ENCODE data around the gene PRSS21. TPM values are rescaled to one million over a fixed set of nuclear protein-coding genes. Genes with fewer than 3 reads are reported as not detected.

PRSS21 gene
- total RNA-seq, 1 donor from 2014 or later, result not detected

DNA sequence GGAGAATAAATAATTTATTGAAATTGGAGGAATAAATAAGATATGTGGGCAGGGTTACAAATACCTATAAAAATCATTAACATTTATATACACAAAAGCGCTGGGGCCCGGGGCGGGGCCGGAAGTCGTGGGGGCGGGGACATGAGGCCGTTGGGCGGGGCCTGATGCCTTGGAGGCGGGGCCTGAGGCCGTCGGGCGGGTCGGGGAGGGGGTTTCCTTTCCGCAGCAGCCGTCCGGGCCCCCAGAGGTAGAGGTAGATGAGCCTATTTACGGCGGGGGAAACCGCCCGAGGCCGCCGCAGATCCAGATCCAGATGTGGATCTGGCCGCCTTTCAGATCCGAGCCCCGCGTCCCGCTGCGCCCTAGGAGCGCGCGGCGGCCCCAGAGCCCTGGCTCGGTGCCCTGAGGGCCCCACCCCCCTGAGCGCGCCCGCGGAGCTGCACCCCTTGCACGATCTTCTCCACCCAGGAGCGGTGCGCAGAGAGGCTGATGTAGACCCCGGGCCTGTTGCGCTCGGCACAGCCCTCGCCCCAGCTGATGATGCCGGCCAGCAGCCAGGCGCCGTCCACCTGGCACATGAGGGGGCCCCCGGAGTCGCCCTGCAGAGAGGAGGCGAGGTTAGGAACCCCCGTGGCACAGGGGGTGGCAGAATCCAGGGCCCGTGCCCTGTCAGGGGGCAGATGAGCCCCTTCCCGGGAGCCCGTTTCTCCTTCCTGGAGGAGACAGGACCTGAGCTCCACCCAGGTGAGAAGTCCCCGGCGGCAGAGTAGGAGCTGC is 35.9 kb downstream of the PRSS21 start:
- no peak overlapping the region for H3K4me3 Mint-ChIP-seq (ENCODE audit: low read depth)
- DNase-seq (ENCODE audit: low spot score, unreplicated experiment), result no peak
- H3K36me3 Mint-ChIP-seq (ENCODE audit: insufficient read depth), result peaks cover 11% of the 10 kb centered on the region
- H3K9me3 Mint-ChIP-seq (ENCODE audit: low read depth), result peaks cover 7% of the 10 kb centered on the region
- H3K4me1 Mint-ChIP-seq (ENCODE audit: low read depth), result peaks cover 2% of the 10 kb centered on the region
- no peak overlapping the region for H3K27ac Mint-ChIP-seq
- H3K27me3 Mint-ChIP-seq, result peaks cover 6% of the 10 kb centered on the region
- TF ChIP-seq, protein P1, sequence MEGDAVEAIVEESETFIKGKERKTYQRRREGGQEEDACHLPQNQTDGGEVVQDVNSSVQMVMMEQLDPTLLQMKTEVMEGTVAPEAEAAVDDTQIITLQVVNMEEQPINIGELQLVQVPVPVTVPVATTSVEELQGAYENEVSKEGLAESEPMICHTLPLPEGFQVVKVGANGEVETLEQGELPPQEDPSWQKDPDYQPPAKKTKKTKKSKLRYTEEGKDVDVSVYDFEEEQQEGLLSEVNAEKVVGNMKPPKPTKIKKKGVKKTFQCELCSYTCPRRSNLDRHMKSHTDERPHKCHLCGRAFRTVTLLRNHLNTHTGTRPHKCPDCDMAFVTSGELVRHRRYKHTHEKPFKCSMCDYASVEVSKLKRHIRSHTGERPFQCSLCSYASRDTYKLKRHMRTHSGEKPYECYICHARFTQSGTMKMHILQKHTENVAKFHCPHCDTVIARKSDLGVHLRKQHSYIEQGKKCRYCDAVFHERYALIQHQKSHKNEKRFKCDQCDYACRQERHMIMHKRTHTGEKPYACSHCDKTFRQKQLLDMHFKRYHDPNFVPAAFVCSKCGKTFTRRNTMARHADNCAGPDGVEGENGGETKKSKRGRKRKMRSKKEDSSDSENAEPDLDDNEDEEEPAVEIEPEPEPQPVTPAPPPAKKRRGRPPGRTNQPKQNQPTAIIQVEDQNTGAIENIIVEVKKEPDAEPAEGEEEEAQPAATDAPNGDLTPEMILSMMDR (IDR thresholded peaks at IDR 0.05; ENCODE audit: unreplicated experiment), result no peak

DNA sequence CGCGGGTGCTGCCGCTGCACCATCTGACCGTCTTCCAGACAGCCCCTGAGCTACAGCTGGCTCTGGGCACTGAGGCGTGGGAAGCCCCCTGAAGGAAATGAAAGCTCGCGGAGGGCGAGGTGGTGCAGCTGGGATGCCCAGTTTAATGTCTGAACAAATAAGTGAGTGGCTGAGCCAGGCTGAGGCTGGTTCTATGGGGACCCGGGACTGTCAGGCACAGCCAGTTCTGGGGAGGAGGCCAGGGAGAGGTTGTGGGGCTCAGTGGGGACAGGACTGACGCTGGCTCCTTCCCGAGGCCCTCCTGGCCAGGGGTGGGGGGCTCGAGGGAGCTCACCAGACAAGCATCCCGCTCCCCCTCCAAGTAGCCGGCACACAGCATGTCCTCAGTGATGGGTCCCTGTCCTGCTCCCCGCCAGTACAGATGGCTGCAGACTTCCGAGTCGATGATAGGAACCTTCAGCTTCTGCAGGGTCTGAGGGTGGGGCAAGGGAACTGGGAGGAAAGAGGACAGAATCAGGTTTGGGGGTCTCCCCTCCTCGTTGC is 36.6 kb downstream of the PRSS21 start:
- TF ChIP-seq, protein P1 (IDR thresholded peaks at IDR 0.05; ENCODE audit: unreplicated experiment), result no peak
- Mint-ChIP-seq H3K9me3 (ENCODE audit: low read depth) (peaks cover 7% of the 10 kb centered on the region), H3K27ac (no peak overlapping the region), H3K36me3 (ENCODE audit: insufficient read depth) (peaks cover 11% of the 10 kb centered on the region), H3K4me3 (ENCODE audit: low read depth) (no peak overlapping the region), H3K4me1 (ENCODE audit: low read depth) (peaks cover 2% of the 10 kb centered on the region), H3K27me3 (peaks cover 6% of the 10 kb centered on the region)
- no peak for DNase-seq (ENCODE audit: low spot score, unreplicated experiment)

DNA sequence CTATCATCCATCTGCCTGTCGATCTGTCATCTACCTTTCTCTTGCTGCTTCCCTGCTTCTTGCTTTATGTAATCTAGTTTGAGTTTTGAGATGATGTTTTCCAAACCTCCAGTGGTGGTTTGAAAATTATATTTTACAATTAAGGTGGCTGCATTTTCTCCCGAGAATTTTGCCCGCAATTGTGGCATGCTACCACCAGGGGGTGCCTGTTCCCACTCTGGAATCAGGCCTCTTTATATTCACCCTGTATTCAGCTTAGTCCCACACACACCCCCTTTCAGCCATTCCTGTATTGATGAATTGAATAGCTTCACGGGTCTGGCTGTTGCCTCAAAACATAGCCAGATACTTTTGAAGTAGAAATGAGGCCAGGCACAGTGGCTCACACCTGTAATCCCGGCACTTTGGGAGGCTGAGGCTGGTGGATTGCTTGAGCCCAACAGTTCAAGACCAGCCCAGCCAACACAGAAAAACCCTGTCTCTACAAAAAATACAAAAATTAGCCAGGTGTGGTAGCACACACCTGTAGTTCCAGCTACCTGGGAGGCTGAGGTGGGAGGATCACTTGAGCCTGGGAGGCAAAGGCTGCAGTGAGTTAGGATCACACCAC is 37.8 kb downstream of the PRSS21 start:
- H3K4me3 Mint-ChIP-seq (ENCODE audit: low read depth), result no peak overlapping the region
- peaks cover 11% of the 10 kb centered on the region for H3K36me3 Mint-ChIP-seq (ENCODE audit: insufficient read depth)
- H3K27ac Mint-ChIP-seq, result no peak overlapping the region
- TF ChIP-seq, protein P1 (IDR thresholded peaks at IDR 0.05; ENCODE audit: unreplicated experiment), result peak; percentile 59
- DNase-seq (ENCODE audit: low spot score, unreplicated experiment), result no peak
- no peaks in the 10 kb centered on the region for H3K27me3 Mint-ChIP-seq
- H3K4me1 Mint-ChIP-seq (ENCODE audit: low read depth), result peaks cover 4% of the 10 kb centered on the region
- H3K9me3 Mint-ChIP-seq (ENCODE audit: low read depth), result peaks cover 7% of the 10 kb centered on the region

DNA sequence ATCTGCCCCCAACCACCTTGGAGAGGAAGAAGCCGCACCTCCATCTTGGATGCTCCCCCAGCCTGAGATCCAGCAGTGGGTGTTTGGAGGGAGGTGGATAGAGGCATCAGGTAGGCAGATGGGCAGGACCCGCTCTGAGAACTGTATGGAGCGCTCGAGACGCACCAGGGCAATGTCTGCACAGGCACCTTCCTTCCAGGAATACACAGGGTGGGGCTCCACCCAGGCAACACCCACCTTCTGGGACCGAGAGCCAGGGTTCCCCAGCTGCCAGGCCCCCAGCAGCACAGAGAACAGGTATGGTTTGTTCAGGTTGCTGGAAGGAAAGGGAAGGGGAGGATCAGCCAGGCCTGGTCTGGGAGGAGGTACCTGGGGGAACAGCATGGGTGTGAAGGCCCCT is 38.5 kb downstream of the PRSS21 start:
- Mint-ChIP-seq H3K9me3 (ENCODE audit: low read depth) (peaks cover 7% of the 10 kb centered on the region), H3K27me3 (no peaks in the 10 kb centered on the region), H3K36me3 (ENCODE audit: insufficient read depth) (peaks cover 11% of the 10 kb centered on the region), H3K4me1 (ENCODE audit: low read depth) (peaks cover 4% of the 10 kb centered on the region), H3K4me3 (ENCODE audit: low read depth) (no peak overlapping the region), H3K27ac (no peak overlapping the region)
- DNase-seq (ENCODE audit: low spot score, unreplicated experiment), result no peak
- TF ChIP-seq, protein P1 (IDR thresholded peaks at IDR 0.05; ENCODE audit: unreplicated experiment), result no peak

DNA sequence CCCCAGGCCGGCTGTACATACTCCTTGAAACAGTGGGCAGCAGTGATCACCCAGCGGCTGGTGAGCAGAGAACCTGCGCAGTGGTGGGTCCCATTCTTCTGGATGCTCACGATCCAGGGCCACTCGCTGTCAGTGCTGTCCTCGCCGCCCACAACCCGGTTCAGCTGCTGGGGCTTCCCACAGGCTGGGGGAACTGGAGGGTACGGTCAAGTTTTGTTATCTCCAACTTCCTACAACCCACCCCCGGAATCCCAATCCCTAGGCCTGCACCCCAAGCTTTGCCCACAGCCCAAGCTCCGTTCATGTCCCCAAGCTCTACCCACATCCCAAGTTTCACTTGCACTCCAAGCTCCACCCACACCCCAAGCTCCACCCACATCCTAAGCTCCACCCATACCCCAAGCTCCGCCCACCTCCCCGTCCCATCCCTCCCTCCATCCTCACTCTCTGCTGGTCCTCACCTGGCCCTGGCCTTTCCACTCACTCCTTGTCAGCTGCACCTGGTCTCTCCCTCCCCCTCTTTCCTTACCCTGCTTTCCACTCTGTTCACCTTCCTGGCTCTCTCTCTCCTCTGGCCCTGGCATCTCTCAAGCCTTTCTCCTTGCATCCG is 39.1 kb downstream of the PRSS21 start:
- H3K27ac Mint-ChIP-seq, result no peak overlapping the region
- no peak for DNase-seq (ENCODE audit: low spot score, unreplicated experiment)
- H3K27me3 Mint-ChIP-seq, result peaks cover 1% of the 10 kb centered on the region

More for the DNA sequence above, 39.1 kb downstream of the PRSS21 start:
- TF ChIP-seq, protein P1 (IDR thresholded peaks at IDR 0.05; ENCODE audit: unreplicated experiment), result no peak
- Mint-ChIP-seq H3K36me3 (ENCODE audit: insufficient read depth) (peaks cover 11% of the 10 kb centered on the region), H3K4me3 (ENCODE audit: low read depth) (peak overlapping the region; percentile 50), H3K4me1 (ENCODE audit: low read depth) (peaks cover 4% of the 10 kb centered on the region), H3K9me3 (ENCODE audit: low read depth) (peaks cover 7% of the 10 kb centered on the region)
